Cardiac ventricle fibroblast (primary cell): Measurements from ENCODE around the gene SAMD9. TPM values are rescaled to one million over a fixed set of nuclear protein-coding genes. Genes with fewer than 3 reads are reported as not detected.

Source experiments
- total RNA-seq: library from RNA; depleted of rRNA; stranded (reverse); fragments of >200 nt; gene quantifications from 2 replicates; pipeline ENCODE4 v1.2.3, GENCODE V29; 2015

SAMD9 gene
- 9.7 and 10.0 TPM in 2 replicates for total RNA-seq

GRCh38 chr7:93117852-93118530, at the start of gene SAMD9:
Gene SAMD9 (minus strand): TSS chr7:93117979. CDS start chr7:93106097, 11,882 bp downstream.

DNA sequence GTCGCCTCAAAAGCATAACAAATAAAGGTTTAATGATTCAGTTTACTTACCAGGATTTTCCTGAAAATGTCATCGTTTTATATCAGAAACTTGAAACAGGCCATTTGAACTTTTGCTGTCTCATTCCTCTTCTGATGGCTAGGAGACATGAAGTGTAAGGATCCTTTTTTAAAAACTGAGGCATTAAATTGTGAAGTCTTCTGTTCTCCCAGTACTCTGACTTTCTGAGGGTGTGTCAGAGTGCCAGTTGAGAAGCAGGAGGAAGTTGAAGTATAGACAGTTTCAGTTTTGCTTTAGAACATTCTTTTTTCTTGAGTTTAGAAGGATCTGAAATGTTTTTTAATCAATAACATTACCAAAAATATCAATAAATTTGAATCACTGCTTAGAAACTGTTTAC, 30.4 kb upstream of the SAMD9 start, which contains the start of gene SAMD9L:
TSS of gene SAMD9L (minus strand) at position 242 of the 400 bp plus-strand sequence. CDS start 12,414 bp downstream, outside the sequence.

Other genes starting within 250 kb of the SAMD9 start
- 6.5 and 6.9 TPM in 2 replicates for gene SAMD9L, start 30.4 kb upstream of the SAMD9 start, total RNA-seq
- not detected in 2 replicates for gene HEPACAM2, start 108.5 kb upstream of the SAMD9 start, total RNA-seq
- 8.7 and 15.9 TPM in 2 replicates for gene VPS50, start 114.4 kb upstream of the SAMD9 start, total RNA-seq